Glutamatergic neuron (in vitro differentiated cells): ENCODE data around the gene PLEKHA1. TPM values are rescaled to one million over a fixed set of nuclear protein-coding genes. Genes with fewer than 3 reads are reported as not detected.

Source experiments
- DNase-seq: peaks from one replicate; pipeline ENCODE4 v3.0.0; 2022
- H3K27ac Mint-ChIP-seq: one replicate; pipeline ENCODE4 v1.8.0; 2020; ENCODE audit warnings: mild to moderate bottlenecking, mixed read lengths, inconsistent platforms; ENCODE audit not compliant: unreplicated experiment
- H3K27me3 Mint-ChIP-seq: one replicate; pipeline ENCODE4 v1.8.0; 2020; ENCODE audit warnings: mild to moderate bottlenecking, moderate library complexity, mixed read lengths, inconsistent platforms; ENCODE audit not compliant: unreplicated experiment
- H3K36me3 Mint-ChIP-seq: one replicate; pipeline ENCODE4 v1.8.0; 2020; ENCODE audit warnings: mild to moderate bottlenecking, mixed read lengths, inconsistent platforms; ENCODE audit not compliant: unreplicated experiment
- H3K4me1 Mint-ChIP-seq: one replicate; pipeline ENCODE4 v1.8.0; 2020; ENCODE audit warnings: mild to moderate bottlenecking, low read depth, mixed read lengths, inconsistent platforms; ENCODE audit not compliant: unreplicated experiment
- H3K4me3 Mint-ChIP-seq: one replicate; pipeline ENCODE4 v1.8.0; 2020; ENCODE audit warnings: mild to moderate bottlenecking, mixed read lengths, inconsistent platforms; ENCODE audit not compliant: unreplicated experiment
- H3K9me3 Mint-ChIP-seq: one replicate; pipeline ENCODE4 v1.8.0; 2020; ENCODE audit warnings: mild to moderate bottlenecking, moderate library complexity, mixed read lengths, inconsistent platforms; ENCODE audit not compliant: unreplicated experiment
- CTCF ChIP-seq: fragments of 200-600 bp; sonication (generic); IDR thresholded peaks from one replicate; pipeline ENCODE4 v1.5.0; 2021; ENCODE audit not compliant: partially characterized antibody, unreplicated experiment
- total RNA-seq: library from RNA; stranded (reverse); fragmentation: NEBNext Ultra II Directional; extraction: Animal tissue kit (Norgen Biotek cat#: 25700); gene quantifications from one replicate; pipeline ENCODE4 v1.2.1, GENCODE V29; 2021; ENCODE audit not compliant: unreplicated experiment

The PLEKHA1 gene
- total RNA-seq, 1 donor from 2014 or later, result 31.4 TPM

GRCh38 chr10:122350893-122351292 is 23.6 kb upstream of the PLEKHA1 start:
- Mint-ChIP-seq H3K27ac (no peak overlapping the region), H3K9me3 (peaks cover 2% of the 10 kb centered on the region), H3K36me3 (peaks cover 10% of the 10 kb centered on the region), H3K4me3 (no peak overlapping the region), H3K27me3 (peaks cover 2% of the 10 kb centered on the region), H3K4me1 (peaks cover 16% of the 10 kb centered on the region)
- TF ChIP-seq CTCF, result no peak
- no peak for DNase-seq

DNA sequence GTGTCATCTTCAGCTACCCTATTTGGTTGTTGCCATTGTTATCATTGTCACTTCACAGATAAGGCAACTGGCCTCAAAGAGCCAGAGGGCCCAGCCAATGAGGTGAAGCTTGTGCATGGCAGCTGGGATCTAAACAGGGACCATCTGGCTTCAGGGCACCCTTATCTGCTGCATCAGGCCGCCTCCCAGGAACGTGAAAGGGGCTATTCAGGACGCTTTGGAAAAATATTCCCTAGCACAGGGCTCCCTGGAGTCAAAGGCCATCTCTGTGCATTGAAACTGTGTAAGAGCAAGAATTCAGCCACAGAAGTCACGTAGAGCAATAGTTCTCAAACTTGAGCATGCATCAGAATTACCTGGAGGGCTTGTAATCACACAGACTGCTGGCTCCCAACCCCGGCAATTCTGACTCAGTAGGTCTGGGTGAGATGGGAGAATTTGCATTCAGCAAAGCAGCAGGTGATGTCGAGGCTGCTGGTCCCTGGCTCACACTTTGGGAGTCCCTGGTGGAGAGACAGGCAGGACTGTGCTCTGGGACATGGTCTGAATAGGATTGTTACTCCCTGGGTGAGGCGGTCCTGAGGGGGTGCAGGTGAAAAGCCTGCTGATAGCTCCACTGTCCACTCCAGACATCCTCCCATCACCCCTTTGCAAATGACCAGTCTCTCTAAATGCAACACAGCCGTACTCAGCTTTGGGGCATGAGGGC is 21.5 kb upstream of the PLEKHA1 start:
- H3K9me3 Mint-ChIP-seq, result no peaks in the 10 kb centered on the region
- peaks cover 3% of the 10 kb centered on the region for H3K36me3 Mint-ChIP-seq
- H3K4me3 Mint-ChIP-seq, result no peak overlapping the region
- no peak for DNase-seq
- no peak overlapping the region for H3K27ac Mint-ChIP-seq
- peaks cover 16% of the 10 kb centered on the region for H3K4me1 Mint-ChIP-seq
- TF ChIP-seq CTCF, result no peak
- H3K27me3 Mint-ChIP-seq, result no peaks in the 10 kb centered on the region

DNA sequence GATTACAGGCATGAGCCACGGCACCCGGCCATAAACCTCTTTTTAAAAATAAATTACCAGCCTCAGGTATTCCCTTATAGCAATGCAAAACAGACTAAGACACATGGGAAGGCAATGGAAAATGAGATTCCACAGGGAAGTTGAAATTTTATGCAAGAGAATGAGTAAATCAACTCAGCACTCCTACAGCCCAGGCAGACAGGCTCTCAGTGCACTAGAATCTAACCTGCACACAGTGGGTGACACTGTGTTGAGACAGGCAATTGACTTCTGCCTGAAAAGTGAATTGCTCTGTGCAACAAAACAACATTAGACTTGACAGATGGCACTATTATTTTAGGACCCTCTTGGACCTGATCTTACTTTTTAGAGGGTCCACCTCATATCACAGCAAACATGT is 20.1 kb upstream of the PLEKHA1 start:
- no peak overlapping the region for H3K4me3 Mint-ChIP-seq
- DNase-seq, result no peak
- no peaks in the 10 kb centered on the region for H3K9me3 Mint-ChIP-seq
- peaks cover 16% of the 10 kb centered on the region for H3K4me1 Mint-ChIP-seq
- TF ChIP-seq CTCF, result no peak
- no peak overlapping the region for H3K27ac Mint-ChIP-seq
- H3K27me3 Mint-ChIP-seq, result no peaks in the 10 kb centered on the region
- peaks cover 13% of the 10 kb centered on the region for H3K36me3 Mint-ChIP-seq

DNA sequence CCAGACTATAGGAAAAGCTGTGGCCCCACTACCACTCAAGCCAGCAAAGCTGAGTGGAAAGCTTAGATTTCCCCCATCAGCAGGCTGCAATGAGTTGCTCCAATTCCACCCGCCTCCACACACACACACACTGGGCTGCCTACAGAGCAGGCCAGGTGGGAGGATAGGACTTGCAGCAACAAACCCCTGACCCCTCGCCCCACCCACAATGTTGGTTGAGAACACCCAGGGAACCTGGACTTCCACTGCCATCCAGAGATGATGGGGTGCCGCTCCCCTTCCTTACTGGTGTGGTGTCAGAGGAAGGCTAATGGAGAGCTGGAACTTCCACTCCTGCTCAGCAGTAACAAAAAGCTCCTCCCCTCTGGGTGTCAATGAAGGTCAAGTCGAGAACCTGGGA is 16.8 kb upstream of the PLEKHA1 start:
- Mint-ChIP-seq H3K4me3 (no peak overlapping the region), H3K36me3 (peaks cover 10% of the 10 kb centered on the region), H3K9me3 (no peaks in the 10 kb centered on the region), H3K27me3 (no peaks in the 10 kb centered on the region), H3K4me1 (peaks cover 14% of the 10 kb centered on the region), H3K27ac (no peak overlapping the region)
- DNase-seq, result no peak
- TF ChIP-seq CTCF, result no peak

DNA sequence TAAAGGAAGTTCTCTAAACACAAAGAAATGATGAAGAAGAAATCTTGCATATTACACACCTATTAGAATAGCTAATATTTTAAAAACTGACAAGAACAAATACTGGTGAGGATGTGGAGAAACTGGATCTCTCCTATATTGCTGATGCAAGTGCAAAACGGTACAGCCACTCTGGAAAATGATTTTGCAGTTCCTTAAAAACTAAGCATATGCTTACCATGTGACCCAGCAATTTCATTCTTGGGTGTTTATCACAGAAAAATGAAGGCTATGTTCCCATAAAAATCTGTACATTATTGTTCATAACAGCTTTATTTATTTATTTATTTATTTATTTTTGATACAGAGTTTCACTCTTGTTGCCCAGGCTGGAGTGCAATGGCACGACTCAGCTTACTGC is 14.9 kb upstream of the PLEKHA1 start:
- no peak for DNase-seq
- Mint-ChIP-seq H3K4me3 (no peak overlapping the region), H3K27ac (no peak overlapping the region), H3K27me3 (no peaks in the 10 kb centered on the region), H3K4me1 (no peaks in the 10 kb centered on the region), H3K9me3 (no peaks in the 10 kb centered on the region), H3K36me3 (peaks cover 10% of the 10 kb centered on the region)
- no peak for TF ChIP-seq CTCF
